Measurements from ENCODE around the gene RETSAT. TPM values are rescaled to one million over a fixed set of nuclear protein-coding genes. Genes with fewer than 3 reads are reported as not detected.
"Not testable (repeated sequence)": the region's sequence is repeated elsewhere in the genome, so short reads cannot be mapped to it uniquely, and the experiment has no call there.

The RETSAT gene
- total and polyA plus RNA-seq, 2 of the 4 experiments (the other 2 are of a cell fraction): 25.6 to 32.3 TPM

- H3K9me3 ChIP-seq (ENCODE audit: control insufficient read depth, insufficient read depth, low read length); H3K18ac ChIP-seq (ENCODE audit: low read depth, low read length); H4K20me1 ChIP-seq (ENCODE audit: insufficient read depth, low read length); H2BK5ac ChIP-seq (ENCODE audit: low read depth, low read length, poor library complexity, severe bottlenecking); POLR2A ChIA-PET (ENCODE audit: unreplicated experiment); H3K4ac ChIP-seq (ENCODE audit: low read depth, low read length); H3K4me3 ChIP-seq (ENCODE audit: insufficient read depth, low read depth, low read length); in situ Hi-C loops (cut with MboI; ENCODE audit: low sequenced_read_pairs); H3K23ac ChIP-seq (ENCODE audit: low read depth, low read length); H2BK15ac ChIP-seq (ENCODE audit: low read depth, low read length); H4K8ac ChIP-seq (ENCODE audit: low read depth in 2 of 2, low read length in 2 of 2); H3K4me2 ChIP-seq (ENCODE audit: low read depth, low read length); H3K27me3 ChIP-seq (ENCODE audit: control insufficient read depth, insufficient read depth, low read length); H2AFZ ChIP-seq (replicated peaks; ENCODE audit: low read length, poor library complexity); H3K14ac ChIP-seq (replicated peaks; ENCODE audit: low read depth, low read length); CTCF ChIA-PET; H2BK20ac ChIP-seq (ENCODE audit: low read depth, low read length); BruUV-seq (replicated peaks); H2BK120ac ChIP-seq (ENCODE audit: low read depth, low read length); ATAC-seq (ENCODE audit: low read depth); H3K27ac ChIP-seq (ENCODE audit: insufficient read depth, low read length); H3K56ac ChIP-seq (ENCODE audit: extremely low read depth, insufficient read depth, low read length); H3K4me1 ChIP-seq (ENCODE audit: control insufficient read depth, insufficient read depth, low read length); DNase-seq; H2AK5ac ChIP-seq (ENCODE audit: low read depth, low read length); dilution Hi-C loops (cut with HindIII; ENCODE audit: low sequenced_read_pairs, unreplicated experiment); H4K5ac ChIP-seq (ENCODE audit: low read depth, low read length); H3K79me1 ChIP-seq (ENCODE audit: low read depth in 1 of 2, low read length in 2 of 2); H3K9ac ChIP-seq (ENCODE audit: low read depth, low read length); H3K9me1 ChIP-seq (ENCODE audit: insufficient read depth, low read length); H2AK9ac ChIP-seq (replicated peaks; ENCODE audit: low read depth, low read length, poor library complexity); H4K91ac ChIP-seq (ENCODE audit: insufficient read depth, low read depth, low read length): not testable (repeated sequence)
- WGBS, 2 experiments (ENCODE audit: extremely low coverage in 2 of 2, insufficient read length in 1 of 2): 93% methylated on average over 4 of the region's 10 CpGs; no CpG with 5 or more reads in 1 of the 2 experiments
- intact Hi-C loops (cut with micrococcal nuclease): loop anchor here (2.0 kb wide), 1 partner anchor 27 kb away; no protein-coding TSS in a partner anchor
- H3K36me3 ChIP-seq (ENCODE audit: control insufficient read depth, insufficient read depth, low read length): peaks cover 30% of the 10 kb centered on the region
These were observed 11.0 kb downstream of the RETSAT start for GRCh38 chr2:85343207-85343895.

Data from IMR-90 (cell line).